LNCAP (cell line): ENCODE measurements around the gene CDC73.

Experiments used
- TF ChIP-seq, protein P1 (sequence below): fragments of 450-650 bp; IDR thresholded peaks from 2 replicates; pipeline ENCODE4 v1.5.1; 2017; ENCODE audit warnings: mild to moderate bottlenecking

Gene CDC73

DNA sequence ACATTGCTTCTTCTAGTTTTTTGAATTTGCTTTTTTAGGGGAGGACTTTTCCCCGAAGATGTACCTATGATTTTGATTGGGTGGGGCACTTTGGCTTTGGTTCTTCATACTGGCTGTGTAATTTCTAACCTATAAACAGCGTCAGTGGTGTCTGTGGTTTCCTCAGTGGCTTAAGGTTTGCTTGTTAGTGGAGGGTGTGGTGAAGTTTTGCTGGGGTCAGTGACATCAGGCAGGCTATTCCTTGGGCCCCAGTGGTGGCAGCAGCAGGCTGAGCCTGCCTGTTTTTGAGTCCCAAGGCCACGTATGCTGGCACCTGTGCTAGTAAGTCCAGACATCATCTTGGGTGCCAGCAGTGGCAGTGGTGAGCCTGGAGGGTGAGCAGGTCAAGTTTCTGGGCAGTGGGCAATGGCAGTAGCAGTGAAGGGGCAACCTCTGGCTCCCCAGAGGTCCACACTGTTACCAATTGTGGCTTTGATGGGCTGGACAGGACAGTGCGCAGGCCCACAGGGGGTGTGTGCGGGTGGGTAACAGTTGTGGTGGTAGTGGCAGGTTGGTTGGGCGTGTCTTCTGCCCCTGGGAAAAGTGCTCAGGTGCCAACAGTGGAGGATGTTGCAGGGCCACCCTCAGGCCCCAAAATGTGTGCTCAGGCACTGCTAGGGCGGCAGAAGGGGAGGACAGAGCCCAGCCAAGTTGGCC lies 119.4 kb downstream of the CDC73 start:
- TF ChIP-seq, protein P1, sequence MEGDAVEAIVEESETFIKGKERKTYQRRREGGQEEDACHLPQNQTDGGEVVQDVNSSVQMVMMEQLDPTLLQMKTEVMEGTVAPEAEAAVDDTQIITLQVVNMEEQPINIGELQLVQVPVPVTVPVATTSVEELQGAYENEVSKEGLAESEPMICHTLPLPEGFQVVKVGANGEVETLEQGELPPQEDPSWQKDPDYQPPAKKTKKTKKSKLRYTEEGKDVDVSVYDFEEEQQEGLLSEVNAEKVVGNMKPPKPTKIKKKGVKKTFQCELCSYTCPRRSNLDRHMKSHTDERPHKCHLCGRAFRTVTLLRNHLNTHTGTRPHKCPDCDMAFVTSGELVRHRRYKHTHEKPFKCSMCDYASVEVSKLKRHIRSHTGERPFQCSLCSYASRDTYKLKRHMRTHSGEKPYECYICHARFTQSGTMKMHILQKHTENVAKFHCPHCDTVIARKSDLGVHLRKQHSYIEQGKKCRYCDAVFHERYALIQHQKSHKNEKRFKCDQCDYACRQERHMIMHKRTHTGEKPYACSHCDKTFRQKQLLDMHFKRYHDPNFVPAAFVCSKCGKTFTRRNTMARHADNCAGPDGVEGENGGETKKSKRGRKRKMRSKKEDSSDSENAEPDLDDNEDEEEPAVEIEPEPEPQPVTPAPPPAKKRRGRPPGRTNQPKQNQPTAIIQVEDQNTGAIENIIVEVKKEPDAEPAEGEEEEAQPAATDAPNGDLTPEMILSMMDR = no peak

DNA sequence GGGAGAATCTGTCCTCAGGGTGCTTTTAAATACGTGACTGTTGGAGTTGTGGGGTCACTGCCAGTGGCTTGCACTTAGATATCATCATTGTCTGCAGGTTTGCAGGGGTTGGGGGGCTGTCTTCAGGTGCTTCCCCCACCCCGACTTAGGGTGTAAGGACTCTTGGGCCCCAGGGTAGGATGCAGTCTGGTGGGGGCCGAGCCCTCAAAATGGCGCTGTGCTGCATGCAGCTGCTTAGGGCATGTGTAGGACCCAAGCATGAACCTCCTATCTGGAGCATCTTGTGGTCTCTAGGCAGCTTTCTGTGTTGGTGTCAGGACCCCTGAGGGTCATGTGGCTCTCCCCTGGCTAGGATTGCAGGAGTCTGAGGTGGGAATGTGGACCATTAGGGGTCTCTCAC lies 120.2 kb downstream of the CDC73 start:
- TF ChIP-seq, protein P1 = no peak

DNA sequence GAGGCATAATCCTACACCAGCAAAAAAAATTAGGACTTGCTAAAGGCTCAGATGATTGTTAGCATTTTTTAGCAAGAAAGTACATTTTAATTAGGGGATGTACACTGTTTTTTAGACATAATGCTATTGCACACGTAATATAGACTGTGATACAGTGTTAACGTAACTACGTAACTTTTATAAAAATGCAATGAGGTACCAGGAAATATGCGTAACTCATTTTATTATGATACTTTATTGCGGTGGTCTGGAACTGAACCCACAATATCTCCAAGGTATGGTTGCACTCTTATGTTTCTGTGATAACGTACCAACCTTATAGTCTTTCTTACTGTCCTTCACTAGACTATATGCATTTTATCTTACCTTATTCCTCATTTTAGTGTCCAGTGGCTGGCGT lies 127.4 kb downstream of the CDC73 start:
- TF ChIP-seq, protein P1 = no peak

DNA sequence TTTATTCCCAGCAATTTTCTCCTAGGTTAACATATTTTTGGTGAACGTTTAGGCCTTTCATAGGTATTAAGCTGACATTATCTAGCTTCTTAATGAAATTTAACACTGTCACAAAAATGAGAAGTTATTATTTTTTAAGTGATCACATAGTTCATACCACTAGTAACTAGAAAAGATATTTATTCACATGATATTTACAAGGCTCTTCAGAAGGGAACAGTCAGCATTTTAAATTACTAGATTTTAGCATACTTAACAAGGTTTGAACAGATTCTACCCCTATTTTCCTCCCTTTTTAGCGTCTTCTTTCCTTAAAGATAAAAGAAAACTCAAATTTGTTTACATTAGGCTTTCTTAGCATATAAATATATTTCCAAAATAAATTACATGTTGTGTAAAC lies 130.1 kb downstream of the CDC73 start:
- TF ChIP-seq, protein P1 = no peak

DNA sequence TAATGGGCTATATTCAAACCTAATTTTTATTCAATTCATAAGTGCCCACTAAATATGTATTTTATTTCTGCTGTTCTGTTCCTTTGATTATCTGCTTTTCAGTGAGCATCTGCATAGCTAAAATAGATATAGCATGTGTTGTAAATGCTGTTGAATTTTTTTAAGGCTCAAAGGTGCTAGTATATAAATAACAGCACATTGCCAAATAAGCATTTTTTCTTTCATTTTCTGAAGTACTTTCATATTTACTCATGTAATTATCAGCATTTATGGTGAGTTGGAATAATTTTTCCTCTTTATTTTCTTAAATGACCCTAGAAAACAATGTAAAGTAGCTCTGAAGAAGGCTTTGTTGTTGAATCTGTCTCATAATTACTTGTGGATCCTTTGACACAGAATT lies 134.2 kb downstream of the CDC73 start:
- TF ChIP-seq, protein P1 = no peak

DNA sequence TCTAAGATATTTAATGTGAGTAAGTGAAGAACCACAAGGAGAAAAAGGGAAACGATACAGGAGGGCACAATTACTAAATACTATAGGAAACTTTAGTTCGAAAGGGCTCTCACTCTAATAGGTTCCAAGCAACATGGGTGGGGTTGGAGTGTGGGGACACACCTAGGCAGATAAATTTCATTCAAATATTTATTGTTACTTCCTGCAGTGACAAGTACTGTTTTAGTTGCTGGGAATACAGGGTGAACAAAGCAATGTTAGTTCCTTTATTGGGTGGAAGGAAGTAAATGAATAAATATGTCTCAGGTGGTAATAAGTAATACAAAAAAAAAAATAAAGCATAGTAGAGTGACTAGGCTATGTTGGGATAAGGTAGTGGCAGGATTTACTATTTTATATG lies 137.8 kb downstream of the CDC73 start:
- TF ChIP-seq, protein P1 = no peak

DNA sequence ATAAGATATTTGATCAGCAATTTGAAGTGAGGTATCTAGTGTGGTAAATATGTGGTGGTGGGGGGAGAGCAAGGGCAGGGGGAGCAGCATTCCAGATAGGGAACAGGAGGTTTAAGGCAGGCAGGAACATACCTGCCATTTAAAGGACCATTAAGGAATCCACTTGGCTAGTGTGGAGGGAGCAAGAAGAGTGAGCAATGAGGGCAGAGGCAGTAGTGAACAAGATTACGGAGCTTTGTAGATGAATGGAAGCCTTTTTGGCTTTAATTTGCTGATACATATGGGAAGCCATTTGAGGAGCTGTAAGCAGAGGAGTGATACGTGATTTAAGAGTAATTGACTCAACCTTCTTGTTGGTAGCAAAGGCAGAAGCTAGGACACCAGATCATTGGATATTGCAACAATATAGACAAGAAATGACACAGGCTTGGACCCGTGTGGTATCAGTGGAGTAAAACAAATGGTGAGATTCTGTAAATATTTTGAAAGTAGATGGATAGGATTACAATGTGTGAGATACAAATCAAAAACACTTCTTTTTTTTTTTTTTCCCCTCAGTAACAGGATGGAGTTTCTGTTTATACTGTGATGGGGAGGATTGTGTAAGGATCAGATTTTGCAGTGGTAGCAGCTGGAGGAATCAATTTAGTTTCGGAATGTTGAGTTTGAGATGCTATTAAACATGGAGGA lies 138.4 kb downstream of the CDC73 start:
- TF ChIP-seq, protein P1 = no peak
